ENCODE data around the gene HEBP1. TPM values are rescaled to one million over a fixed set of nuclear protein-coding genes. Genes with fewer than 3 reads are reported as not detected.

HEBP1 gene
- polyA plus RNA-seq, 1 donor (not counting 4 experiments of a cell fraction or from before 2014, with no cell fraction given) = 24.8 TPM

GRCh38 chr12:12998248-12998647 is 1.8 kb downstream of the HEBP1 start:
- dilution Hi-C loops (cut with MboI; ENCODE audit: extremely low pct_ligation_motif_present, low sequenced_read_pairs) = no loop called here
- H3K27me3 ChIP-seq (ENCODE audit: control insufficient read depth, extremely low read depth, insufficient read depth, low read length) = no peaks in the 10 kb centered on the region
- peaks cover 29% of the 10 kb centered on the region for H3K79me2 ChIP-seq (ENCODE audit: control insufficient read depth, insufficient read depth, low read length)
- H3K4me3 ChIP-seq (ENCODE audit: control insufficient read depth in 2 of 3, extremely low read depth in 1 of 3, insufficient read depth in 2 of 3, low read depth in 1 of 3, low read length in 3 of 3) = no peak overlapping the region
- H3K9me1 ChIP-seq (ENCODE audit: control insufficient read depth, extremely low read depth, insufficient read depth, low read length) = no peaks in the 10 kb centered on the region
- peaks cover 11% of the 10 kb centered on the region for H3K4me1 ChIP-seq (ENCODE audit: control insufficient read depth, extremely low read depth, insufficient read depth, low read length)
- H3K27ac ChIP-seq (ENCODE audit: control insufficient read depth, insufficient read depth, low read length) = no peak overlapping the region
- H3K4me2 ChIP-seq (ENCODE audit: control insufficient read depth, extremely low read depth, insufficient read depth, low read depth, low read length) = no peak overlapping the region
- no peak for FAIRE-seq
- no peak overlapping the region for H3K9ac ChIP-seq (ENCODE audit: control insufficient read depth, extremely low read depth, insufficient read depth, low read length)
- no peak for DNase-seq (ENCODE audit: low read depth, low spot score)
- no peaks in the 10 kb centered on the region for H3K9me3 ChIP-seq (ENCODE audit: control insufficient read depth, low read depth, low read length)
- H3K36me3 ChIP-seq (ENCODE audit: control insufficient read depth in 2 of 2, extremely low read depth in 1 of 2, insufficient read depth in 2 of 2, low read length in 2 of 2) = peaks cover 0 to 3% of the 10 kb centered on the region in 2 experiments
- no peak overlapping the region for H2AFZ ChIP-seq (ENCODE audit: control insufficient read depth, low read length)
- no peak for TF ChIP-seq EZH2 (IDR thresholded peaks at IDR 0.05; ENCODE audit: low read length)
- TF ChIP-seq, protein P1, sequence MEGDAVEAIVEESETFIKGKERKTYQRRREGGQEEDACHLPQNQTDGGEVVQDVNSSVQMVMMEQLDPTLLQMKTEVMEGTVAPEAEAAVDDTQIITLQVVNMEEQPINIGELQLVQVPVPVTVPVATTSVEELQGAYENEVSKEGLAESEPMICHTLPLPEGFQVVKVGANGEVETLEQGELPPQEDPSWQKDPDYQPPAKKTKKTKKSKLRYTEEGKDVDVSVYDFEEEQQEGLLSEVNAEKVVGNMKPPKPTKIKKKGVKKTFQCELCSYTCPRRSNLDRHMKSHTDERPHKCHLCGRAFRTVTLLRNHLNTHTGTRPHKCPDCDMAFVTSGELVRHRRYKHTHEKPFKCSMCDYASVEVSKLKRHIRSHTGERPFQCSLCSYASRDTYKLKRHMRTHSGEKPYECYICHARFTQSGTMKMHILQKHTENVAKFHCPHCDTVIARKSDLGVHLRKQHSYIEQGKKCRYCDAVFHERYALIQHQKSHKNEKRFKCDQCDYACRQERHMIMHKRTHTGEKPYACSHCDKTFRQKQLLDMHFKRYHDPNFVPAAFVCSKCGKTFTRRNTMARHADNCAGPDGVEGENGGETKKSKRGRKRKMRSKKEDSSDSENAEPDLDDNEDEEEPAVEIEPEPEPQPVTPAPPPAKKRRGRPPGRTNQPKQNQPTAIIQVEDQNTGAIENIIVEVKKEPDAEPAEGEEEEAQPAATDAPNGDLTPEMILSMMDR (optimal IDR thresholded peaks at IDR 0.05 in 1 of 3, IDR thresholded peaks at IDR 0.05 in 1 of 3, conservative IDR thresholded peaks at IDR 0.05 in 1 of 3; ENCODE audit: extremely low read depth in 1 of 3, insufficient read depth in 2 of 3, low read length in 3 of 3) = no peak
- no peaks in the 10 kb centered on the region for H4K20me1 ChIP-seq (ENCODE audit: control insufficient read depth, extremely low read depth, insufficient read depth, low read length)

GRCh38 chr12:12997734-12998133 is 2.3 kb downstream of the HEBP1 start:
- no peak overlapping the region for H3K27ac ChIP-seq (ENCODE audit: control insufficient read depth, insufficient read depth, low read length)
- H3K9ac ChIP-seq (ENCODE audit: control insufficient read depth, extremely low read depth, insufficient read depth, low read length) = no peak overlapping the region
- no peaks in the 10 kb centered on the region for H4K20me1 ChIP-seq (ENCODE audit: control insufficient read depth, extremely low read depth, insufficient read depth, low read length)
- H3K9me1 ChIP-seq (ENCODE audit: control insufficient read depth, extremely low read depth, insufficient read depth, low read length) = no peaks in the 10 kb centered on the region
- H3K79me2 ChIP-seq (ENCODE audit: control insufficient read depth, insufficient read depth, low read length) = peaks cover 29% of the 10 kb centered on the region
- H3K36me3 ChIP-seq (ENCODE audit: control insufficient read depth in 2 of 2, extremely low read depth in 1 of 2, insufficient read depth in 2 of 2, low read length in 2 of 2) = peaks cover 0 to 3% of the 10 kb centered on the region in 2 experiments
- FAIRE-seq = no peak
- H3K4me1 ChIP-seq (ENCODE audit: control insufficient read depth, extremely low read depth, insufficient read depth, low read length) = peaks cover 11% of the 10 kb centered on the region
- TF ChIP-seq, protein P1 (optimal IDR thresholded peaks at IDR 0.05 in 1 of 3, IDR thresholded peaks at IDR 0.05 in 1 of 3, conservative IDR thresholded peaks at IDR 0.05 in 1 of 3; ENCODE audit: extremely low read depth in 1 of 3, insufficient read depth in 2 of 3, low read length in 3 of 3) = no peak
- no peak for TF ChIP-seq EZH2 (IDR thresholded peaks at IDR 0.05; ENCODE audit: low read length)
- H3K4me2 ChIP-seq (ENCODE audit: control insufficient read depth, extremely low read depth, insufficient read depth, low read depth, low read length) = no peak overlapping the region
- dilution Hi-C loops (cut with MboI; ENCODE audit: extremely low pct_ligation_motif_present, low sequenced_read_pairs) = no loop called here
- H2AFZ ChIP-seq (ENCODE audit: control insufficient read depth, low read length) = no peak overlapping the region
- no peak overlapping the region for H3K4me3 ChIP-seq (ENCODE audit: control insufficient read depth in 2 of 3, extremely low read depth in 1 of 3, insufficient read depth in 2 of 3, low read depth in 1 of 3, low read length in 3 of 3)
- H3K27me3 ChIP-seq (ENCODE audit: control insufficient read depth, extremely low read depth, insufficient read depth, low read length) = no peaks in the 10 kb centered on the region
- no peak for DNase-seq (ENCODE audit: low read depth, low spot score)
- H3K9me3 ChIP-seq (ENCODE audit: control insufficient read depth, low read depth, low read length) = no peaks in the 10 kb centered on the region
